Tongue (tissue), 2 donors: ENCODE data around the gene ACLY. TPM values are rescaled to one million over a fixed set of nuclear protein-coding genes. Genes with fewer than 3 reads are reported as not detected.

Source experiments
- DNase-seq: peaks from one replicate; pipeline ENCODE4 v3.0.0-alpha.2; 2015
- total RNA-seq: library from RNA; depleted of rRNA; stranded (reverse); fragments of >200 nt; gene quantifications from one replicate; pipeline ENCODE4 v1.2.3, GENCODE V29; 2014

ACLY gene
- 58.4 TPM for total RNA-seq

GRCh38 chr17:41918314-41919164 is at the start of gene ACLY:
ACLY (minus strand) TSS chr17:41918951; CDS start chr17:41913873, 5,078 bp downstream.
- peak; percentile 98 for DNase-seq

- DNase-seq: no peak
Measured at GRCh38 chr17:41967921-41968578, 49.3 kb upstream of the ACLY start.

GRCh38 chr17:41967141-41967920 is 48.6 kb upstream of the ACLY start:
- peak; percentile 45 for DNase-seq

GRCh38 chr17:41966463-41967140 is 47.9 kb upstream of the ACLY start, which contains the start of gene CNP:
CNP (plus strand) TSS chr17:41966795; CDS start chr17:41966885, 90 bp downstream.
- peak; percentile 95 for DNase-seq

GRCh38 chr17:41965694-41966462 is 47.1 kb upstream of the ACLY start:
- DNase-seq: peak; percentile 72

- DNase-seq: peak; percentile 93
Measured at GRCh38 chr17:41962768-41963434, 44.1 kb upstream of the ACLY start.

GRCh38 chr17:41962111-41962510 is 43.4 kb upstream of the ACLY start:
- DNase-seq: no peak

GRCh38 chr17:41959336-41960095 is 40.8 kb upstream of the ACLY start:
- DNase-seq: peak; percentile 61

GRCh38 chr17:41959030-41959335 is 40.2 kb upstream of the ACLY start:
- no peak for DNase-seq

GRCh38 chr17:41957869-41958439 is 39.2 kb upstream of the ACLY start:
- DNase-seq: no peak

- DNase-seq: no peak
Measured at GRCh38 chr17:41957031-41957868, 38.5 kb upstream of the ACLY start.

GRCh38 chr17:41956522-41956921 is 37.8 kb upstream of the ACLY start:
- DNase-seq: no peak

- no peak for DNase-seq
Measured at GRCh38 chr17:41948762-41949460, 30.2 kb upstream of the ACLY start.

- DNase-seq: no peak
Measured at GRCh38 chr17:41944943-41945342, 26.2 kb upstream of the ACLY start.

GRCh38 chr17:41943492-41943891 is 24.7 kb upstream of the ACLY start:
- DNase-seq: no peak

GRCh38 chr17:41942626-41943373 is 24.0 kb upstream of the ACLY start:
- no peak for DNase-seq

- DNase-seq: no peak
Measured at GRCh38 chr17:41941168-41941567, 22.4 kb upstream of the ACLY start.
